ENCODE measurements around the gene NOC2L.

Gene NOC2L

GRCh38 chr1:913491-914130 is 45.4 kb downstream of the NOC2L start:
- DNase-seq: no peak

GRCh38 chr1:912740-913301 is 46.2 kb downstream of the NOC2L start:
- no peak for DNase-seq

- DNase-seq: no peak
Observed at GRCh38 chr1:911875-912739, 46.9 kb downstream of the NOC2L start.

GRCh38 chr1:910881-911721 is 48.0 kb downstream of the NOC2L start:
- no peak for DNase-seq

- DNase-seq: no peak
Observed at GRCh38 chr1:910311-910880, 48.7 kb downstream of the NOC2L start.

GRCh38 chr1:909861-910310 is 49.2 kb downstream of the NOC2L start:
- DNase-seq: no peak

- DNase-seq: no peak
Observed at GRCh38 chr1:908661-909060, 50.4 kb downstream of the NOC2L start.

- no peak for DNase-seq
Observed at GRCh38 chr1:907611-908451, 51.2 kb downstream of the NOC2L start.

- DNase-seq: no peak
Observed at GRCh38 chr1:906600-907420, 52.2 kb downstream of the NOC2L start.

GRCh38 chr1:905811-906599 is 53.1 kb downstream of the NOC2L start:
- DNase-seq: no peak

- no peak for DNase-seq
Observed at GRCh38 chr1:905071-905749, 53.8 kb downstream of the NOC2L start.

GRCh38 chr1:904310-904950 is 54.6 kb downstream of the NOC2L start:
- peak; percentile 68 for DNase-seq

- DNase-seq: no peak
Observed at GRCh38 chr1:903721-904271, 55.3 kb downstream of the NOC2L start.

- no peak for DNase-seq
Observed at GRCh38 chr1:903305-903704, 55.8 kb downstream of the NOC2L start.

- no peak for DNase-seq
Observed at GRCh38 chr1:902802-903201, 56.3 kb downstream of the NOC2L start.

GRCh38 chr1:901108-901859 is 57.8 kb downstream of the NOC2L start:
- DNase-seq: no peak

- no peak for DNase-seq
Observed at GRCh38 chr1:899636-900317, 59.3 kb downstream of the NOC2L start.
